ENCODE data around the gene KCNH4. TPM values are rescaled to one million over a fixed set of nuclear protein-coding genes. Genes with fewer than 3 reads are reported as not detected.
A peak's percentile ranks its signal among the peaks of the same experiment; 100 is the strongest.

Gene KCNH4
- total and polyA plus RNA-seq, 2 of the 13 experiments (the other 11 are each of a cell fraction or from before 2014, with no cell fraction given): 0.01 to 0.09 TPM

DNA sequence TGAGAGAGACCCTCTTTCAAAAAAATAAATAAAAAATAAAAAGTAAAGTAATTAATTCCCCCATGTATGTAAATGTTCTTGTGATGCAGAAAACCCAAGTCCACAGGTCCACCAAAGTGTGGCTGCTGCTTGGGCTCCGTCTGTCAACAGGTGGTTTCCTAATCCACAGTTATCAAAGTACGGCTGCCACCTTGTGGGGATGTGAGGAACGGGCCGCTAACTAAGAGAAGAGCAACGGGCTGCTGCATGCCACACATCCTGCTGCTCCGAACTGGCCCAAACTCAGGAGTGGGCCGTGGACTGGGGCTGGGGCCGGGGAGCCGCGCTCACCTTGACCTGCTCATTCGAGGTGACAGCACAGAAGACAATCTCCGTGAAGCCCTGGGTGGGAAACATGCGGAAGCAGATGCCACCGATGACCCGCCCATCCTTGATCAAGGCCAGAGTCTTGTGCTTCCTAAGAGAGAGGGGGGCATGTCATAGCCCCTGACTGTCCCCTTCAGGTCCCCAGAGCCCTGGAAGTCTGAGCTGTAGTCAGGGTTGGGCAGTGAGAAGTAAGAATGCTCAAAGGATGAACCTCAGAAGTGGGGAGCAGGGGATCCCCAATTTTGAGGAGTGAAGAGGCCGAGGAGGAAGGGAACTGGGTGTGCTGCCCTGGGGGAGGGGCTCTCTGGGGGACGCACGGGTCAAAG lies 64.1 kb downstream of the KCNH4 start (continued):
- TF ChIP-seq, protein P1, sequence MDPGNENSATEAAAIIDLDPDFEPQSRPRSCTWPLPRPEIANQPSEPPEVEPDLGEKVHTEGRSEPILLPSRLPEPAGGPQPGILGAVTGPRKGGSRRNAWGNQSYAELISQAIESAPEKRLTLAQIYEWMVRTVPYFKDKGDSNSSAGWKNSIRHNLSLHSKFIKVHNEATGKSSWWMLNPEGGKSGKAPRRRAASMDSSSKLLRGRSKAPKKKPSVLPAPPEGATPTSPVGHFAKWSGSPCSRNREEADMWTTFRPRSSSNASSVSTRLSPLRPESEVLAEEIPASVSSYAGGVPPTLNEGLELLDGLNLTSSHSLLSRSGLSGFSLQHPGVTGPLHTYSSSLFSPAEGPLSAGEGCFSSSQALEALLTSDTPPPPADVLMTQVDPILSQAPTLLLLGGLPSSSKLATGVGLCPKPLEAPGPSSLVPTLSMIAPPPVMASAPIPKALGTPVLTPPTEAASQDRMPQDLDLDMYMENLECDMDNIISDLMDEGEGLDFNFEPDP (CRISPR knock-in tag; conservative IDR thresholded peaks at IDR 0.05): no peak
- TF ChIP-seq, protein P2, sequence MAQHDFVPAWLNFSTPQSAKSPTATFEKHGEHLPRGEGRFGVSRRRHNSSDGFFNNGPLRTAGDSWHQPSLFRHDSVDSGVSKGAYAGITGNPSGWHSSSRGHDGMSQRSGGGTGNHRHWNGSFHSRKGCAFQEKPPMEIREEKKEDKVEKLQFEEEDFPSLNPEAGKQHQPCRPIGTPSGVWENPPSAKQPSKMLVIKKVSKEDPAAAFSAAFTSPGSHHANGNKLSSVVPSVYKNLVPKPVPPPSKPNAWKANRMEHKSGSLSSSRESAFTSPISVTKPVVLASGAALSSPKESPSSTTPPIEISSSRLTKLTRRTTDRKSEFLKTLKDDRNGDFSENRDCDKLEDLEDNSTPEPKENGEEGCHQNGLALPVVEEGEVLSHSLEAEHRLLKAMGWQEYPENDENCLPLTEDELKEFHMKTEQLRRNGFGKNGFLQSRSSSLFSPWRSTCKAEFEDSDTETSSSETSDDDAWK (CRISPR knock-in tag; IDR thresholded peaks at IDR 0.05): no peak
- TF ChIP-seq, protein P3, sequence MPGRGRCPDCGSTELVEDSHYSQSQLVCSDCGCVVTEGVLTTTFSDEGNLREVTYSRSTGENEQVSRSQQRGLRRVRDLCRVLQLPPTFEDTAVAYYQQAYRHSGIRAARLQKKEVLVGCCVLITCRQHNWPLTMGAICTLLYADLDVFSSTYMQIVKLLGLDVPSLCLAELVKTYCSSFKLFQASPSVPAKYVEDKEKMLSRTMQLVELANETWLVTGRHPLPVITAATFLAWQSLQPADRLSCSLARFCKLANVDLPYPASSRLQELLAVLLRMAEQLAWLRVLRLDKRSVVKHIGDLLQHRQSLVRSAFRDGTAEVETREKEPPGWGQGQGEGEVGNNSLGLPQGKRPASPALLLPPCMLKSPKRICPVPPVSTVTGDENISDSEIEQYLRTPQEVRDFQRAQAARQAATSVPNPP (CRISPR knock-in tag; IDR thresholded peaks at IDR 0.05): no peak
- TF ChIP-seq ZNF629 (CRISPR knock-in tag; conservative IDR thresholded peaks at IDR 0.05) (no peak), ZNF747 (CRISPR knock-in tag; IDR thresholded peaks at IDR 0.05; ENCODE audit: borderline replicate concordance) (no peak), SIX1 (CRISPR knock-in tag; IDR thresholded peaks at IDR 0.05; ENCODE audit: borderline replicate concordance) (no peak), WIZ (CRISPR knock-in tag; IDR thresholded peaks at IDR 0.05) (no peak), ZNF30 (CRISPR knock-in tag; IDR thresholded peaks at IDR 0.05) (no peak), BRD4 (CRISPR knock-in tag; IDR thresholded peaks at IDR 0.05) (no peak), JARID2 (CRISPR knock-in tag; IDR thresholded peaks at IDR 0.05; ENCODE audit: insufficient replicate concordance) (no peak), KLF6 (CRISPR knock-in tag; IDR thresholded peaks at IDR 0.05) (0 out of 2 replicates have a peak, but pooled peaks have one; percentile 48), HOXA9 (CRISPR knock-in tag; IDR thresholded peaks at IDR 0.05; ENCODE audit: borderline replicate concordance) (no peak), RFXANK (CRISPR knock-in tag; IDR thresholded peaks at IDR 0.05) (no peak), HOXA7 (CRISPR knock-in tag; IDR thresholded peaks at IDR 0.05) (no peak), GTF3A (CRISPR knock-in tag; conservative IDR thresholded peaks at IDR 0.05) (no peak), ZFP36L1 (CRISPR knock-in tag; IDR thresholded peaks at IDR 0.05) (no peak)
- TF ChIP-seq, protein P4, sequence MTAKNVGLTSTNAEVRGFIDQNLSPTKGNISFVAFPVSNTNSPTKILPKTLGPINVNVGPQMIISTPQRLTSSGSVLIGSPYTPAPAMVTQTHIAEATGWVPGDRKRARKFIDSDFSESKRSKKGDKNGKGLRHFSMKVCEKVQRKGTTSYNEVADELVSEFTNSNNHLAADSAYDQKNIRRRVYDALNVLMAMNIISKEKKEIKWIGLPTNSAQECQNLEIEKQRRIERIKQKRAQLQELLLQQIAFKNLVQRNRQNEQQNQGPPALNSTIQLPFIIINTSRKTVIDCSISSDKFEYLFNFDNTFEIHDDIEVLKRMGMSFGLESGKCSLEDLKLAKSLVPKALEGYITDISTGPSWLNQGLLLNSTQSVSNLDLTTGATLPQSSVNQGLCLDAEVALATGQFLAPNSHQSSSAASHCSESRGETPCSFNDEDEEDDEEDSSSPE (CRISPR knock-in tag; IDR thresholded peaks at IDR 0.05): no peak
- TF ChIP-seq, protein P5, sequence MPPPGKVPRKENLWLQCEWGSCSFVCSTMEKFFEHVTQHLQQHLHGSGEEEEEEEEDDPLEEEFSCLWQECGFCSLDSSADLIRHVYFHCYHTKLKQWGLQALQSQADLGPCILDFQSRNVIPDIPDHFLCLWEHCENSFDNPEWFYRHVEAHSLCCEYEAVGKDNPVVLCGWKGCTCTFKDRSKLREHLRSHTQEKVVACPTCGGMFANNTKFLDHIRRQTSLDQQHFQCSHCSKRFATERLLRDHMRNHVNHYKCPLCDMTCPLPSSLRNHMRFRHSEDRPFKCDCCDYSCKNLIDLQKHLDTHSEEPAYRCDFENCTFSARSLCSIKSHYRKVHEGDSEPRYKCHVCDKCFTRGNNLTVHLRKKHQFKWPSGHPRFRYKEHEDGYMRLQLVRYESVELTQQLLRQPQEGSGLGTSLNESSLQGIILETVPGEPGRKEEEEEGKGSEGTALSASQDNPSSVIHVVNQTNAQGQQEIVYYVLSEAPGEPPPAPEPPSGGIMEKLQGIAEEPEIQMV (CRISPR knock-in tag; IDR thresholded peaks at IDR 0.05; ENCODE audit: low read depth): no peak
- TF ChIP-seq, protein P6, sequence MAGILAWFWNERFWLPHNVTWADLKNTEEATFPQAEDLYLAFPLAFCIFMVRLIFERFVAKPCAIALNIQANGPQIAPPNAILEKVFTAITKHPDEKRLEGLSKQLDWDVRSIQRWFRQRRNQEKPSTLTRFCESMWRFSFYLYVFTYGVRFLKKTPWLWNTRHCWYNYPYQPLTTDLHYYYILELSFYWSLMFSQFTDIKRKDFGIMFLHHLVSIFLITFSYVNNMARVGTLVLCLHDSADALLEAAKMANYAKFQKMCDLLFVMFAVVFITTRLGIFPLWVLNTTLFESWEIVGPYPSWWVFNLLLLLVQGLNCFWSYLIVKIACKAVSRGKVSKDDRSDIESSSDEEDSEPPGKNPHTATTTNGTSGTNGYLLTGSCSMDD (CRISPR knock-in tag; IDR thresholded peaks at IDR 0.05): no peak
- TF ChIP-seq, protein P7, sequence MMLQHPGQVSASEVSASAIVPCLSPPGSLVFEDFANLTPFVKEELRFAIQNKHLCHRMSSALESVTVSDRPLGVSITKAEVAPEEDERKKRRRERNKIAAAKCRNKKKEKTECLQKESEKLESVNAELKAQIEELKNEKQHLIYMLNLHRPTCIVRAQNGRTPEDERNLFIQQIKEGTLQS (CRISPR knock-in tag; IDR thresholded peaks at IDR 0.05): no peak
- TF ChIP-seq, protein P8, sequence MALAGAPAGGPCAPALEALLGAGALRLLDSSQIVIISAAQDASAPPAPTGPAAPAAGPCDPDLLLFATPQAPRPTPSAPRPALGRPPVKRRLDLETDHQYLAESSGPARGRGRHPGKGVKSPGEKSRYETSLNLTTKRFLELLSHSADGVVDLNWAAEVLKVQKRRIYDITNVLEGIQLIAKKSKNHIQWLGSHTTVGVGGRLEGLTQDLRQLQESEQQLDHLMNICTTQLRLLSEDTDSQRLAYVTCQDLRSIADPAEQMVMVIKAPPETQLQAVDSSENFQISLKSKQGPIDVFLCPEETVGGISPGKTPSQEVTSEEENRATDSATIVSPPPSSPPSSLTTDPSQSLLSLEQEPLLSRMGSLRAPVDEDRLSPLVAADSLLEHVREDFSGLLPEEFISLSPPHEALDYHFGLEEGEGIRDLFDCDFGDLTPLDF (CRISPR knock-in tag; IDR thresholded peaks at IDR 0.05): no peak

All from HepG2 (cell line).